A673 (cell line): ENCODE data around the gene MSI2. TPM values are rescaled to one million over a fixed set of nuclear protein-coding genes. Genes with fewer than 3 reads are reported as not detected.

Experiments
- BruUV-seq: library from RNA; stranded (reverse); fragments of 400-500 nt; replicated peaks from 2 replicates; lab custom pipeline; 2021; lab: Mats Ljungman, UMichigan
- CTCF ChIA-PET: fragments of 300-600 bp; sonication (Branson Sonifier 250); formaldehyde crosslinking; loops from one replicate; lab custom pipeline; 2022; ENCODE audit warnings: antibody characterized with exemption; lab: Charles Lee
- POLR2A ChIA-PET: fragments of 300-600 bp; sonication (Branson Sonifier 250); formaldehyde crosslinking; loops from one replicate; lab custom pipeline; 2022; ENCODE audit warnings: antibody characterized with exemption; ENCODE audit not compliant: low non-redundant PET; lab: Charles Lee
- DNase-seq: peaks from one replicate; pipeline ENCODE4 v3.0.0-alpha.2; 2015; ENCODE audit warnings: low spot score
- H3K27ac ChIP-seq: fragments of 200-600 bp; sonication (generic); 2 replicates; pipeline ENCODE4 v1.5.1; 2016; ENCODE audit warnings: mixed run types, low read depth, mild to moderate bottlenecking, mixed read lengths, antibody characterized with exemption, low read length; ENCODE audit not compliant: poor library complexity, severe bottlenecking
- H3K27me3 ChIP-seq: fragments of 200-600 bp; sonication (generic); replicated peaks from 2 replicates; pipeline ENCODE4 v1.6.1; 2017; ENCODE audit warnings: mixed run types, low read depth, mild to moderate bottlenecking, mixed read lengths, antibody characterized with exemption, low read length; ENCODE audit not compliant: insufficient read depth, poor library complexity
- H3K36me3 ChIP-seq: fragments of 200-600 bp; sonication (generic); 2 replicates; pipeline ENCODE4 v1.6.1; 2016; ENCODE audit warnings: mixed run types, mild to moderate bottlenecking, mixed read lengths, antibody characterized with exemption, low read length; ENCODE audit not compliant: insufficient read depth, poor library complexity, severe bottlenecking
- H3K4me1 ChIP-seq: fragments of 200-600 bp; sonication (generic); 2 replicates; pipeline ENCODE4 v1.6.1; 2017; ENCODE audit warnings: mixed run types, mild to moderate bottlenecking, mixed read lengths, antibody characterized with exemption, low read length; ENCODE audit not compliant: insufficient read depth, poor library complexity, severe bottlenecking
- H3K4me3 ChIP-seq: fragments of 200-600 bp; sonication (generic); 2 replicates; pipeline ENCODE4 v1.5.1; 2016; ENCODE audit warnings: low read depth, mixed run types, mild to moderate bottlenecking, mixed read lengths, low read length; ENCODE audit not compliant: poor library complexity, severe bottlenecking
- H3K9me3 ChIP-seq: fragments of 200-600 bp; sonication (generic); 2 replicates; pipeline ENCODE4 v1.6.1; 2016; ENCODE audit warnings: mixed run types, low read depth, mild to moderate bottlenecking, mixed read lengths, antibody characterized with exemption, low read length; ENCODE audit not compliant: poor library complexity, severe bottlenecking
- EZH2 ChIP-seq: fragments of 200-600 bp; sonication (generic); IDR thresholded peaks from 2 replicates; pipeline ENCODE4 v1.6.1; 2017; ENCODE audit warnings: borderline replicate concordance, low read depth, mild to moderate bottlenecking, mixed read lengths, antibody characterized with exemption, low read length; ENCODE audit not compliant: poor library complexity, severe bottlenecking
- intact Hi-C: fragments of 100-400 bp; cut with micrococcal nuclease; formaldehyde crosslinking; loops from one replicate; pipeline ENCODE4 v1.10.0; 2022; ENCODE audit not compliant: unreplicated experiment
- total RNA-seq: library from RNA; stranded (reverse); gene quantifications from 2 replicates; pipeline ENCODE4 v1.2.3, GENCODE V29; 2021
- TF ChIP-seq, protein P1 (sequence below): fragments of 300-800, 200-600 bp; sonication (generic); conservative IDR thresholded peaks from 2 replicates; pipeline ENCODE4 v1.5.1; 2017; ENCODE audit warnings: low read depth, mild to moderate bottlenecking, antibody characterized with exemption, low read length, moderate library complexity, mixed read lengths

Gene MSI2
- total RNA-seq, 1 experiment from 2014 or later = 108 TPM

DNA sequence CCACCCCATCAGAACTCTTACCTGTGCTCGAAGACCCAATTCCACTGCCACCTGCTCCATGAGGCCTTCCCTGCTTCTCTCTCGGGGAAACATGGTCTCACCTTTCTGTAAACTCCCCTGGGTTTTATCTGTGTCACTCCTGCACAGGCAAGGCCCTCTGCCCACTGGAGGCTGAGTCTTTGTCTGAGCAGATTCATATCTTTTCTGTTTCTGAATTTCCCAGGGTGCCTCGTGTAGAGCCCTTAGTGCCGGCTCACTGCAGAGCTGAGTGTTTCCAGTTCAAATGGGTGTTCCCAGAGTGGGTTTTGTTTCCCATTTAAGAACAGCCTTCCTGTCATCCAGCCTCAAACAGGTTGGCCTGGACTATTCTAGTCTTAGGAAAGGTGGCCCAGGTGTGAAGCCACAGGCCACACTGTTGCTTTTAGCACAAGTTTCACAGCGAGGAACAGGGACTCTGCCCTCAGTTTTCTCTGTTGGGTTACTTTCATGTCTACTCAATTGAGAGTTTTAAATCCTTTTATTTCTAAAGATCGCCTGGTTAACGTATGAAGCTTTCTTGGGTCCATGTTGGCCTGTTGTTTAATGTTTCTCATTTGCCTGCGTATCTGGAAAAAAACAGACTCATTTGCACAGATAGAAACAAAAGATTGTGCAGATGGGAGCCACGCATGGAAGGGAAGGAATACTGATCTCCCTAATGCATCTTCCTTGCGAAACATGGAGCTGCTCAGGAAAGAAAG, 228.7 kb downstream of the MSI2 start:
- POLR2A ChIA-PET = no interaction called here
- Histone ChIP-seq H3K36me3 (no peaks in the 10 kb centered on the region), H3K27me3 (no peaks in the 10 kb centered on the region), H3K27ac (no peak overlapping the region), H3K9me3 (no peaks in the 10 kb centered on the region), H3K4me3 (no peak overlapping the region), H3K4me1 (peaks cover 49% of the 10 kb centered on the region)
- no TSS peak for BruUV-seq
- CTCF ChIA-PET = no interaction called here
- no peak for DNase-seq
- no peak for TF ChIP-seq EZH2
- TF ChIP-seq, protein P1, sequence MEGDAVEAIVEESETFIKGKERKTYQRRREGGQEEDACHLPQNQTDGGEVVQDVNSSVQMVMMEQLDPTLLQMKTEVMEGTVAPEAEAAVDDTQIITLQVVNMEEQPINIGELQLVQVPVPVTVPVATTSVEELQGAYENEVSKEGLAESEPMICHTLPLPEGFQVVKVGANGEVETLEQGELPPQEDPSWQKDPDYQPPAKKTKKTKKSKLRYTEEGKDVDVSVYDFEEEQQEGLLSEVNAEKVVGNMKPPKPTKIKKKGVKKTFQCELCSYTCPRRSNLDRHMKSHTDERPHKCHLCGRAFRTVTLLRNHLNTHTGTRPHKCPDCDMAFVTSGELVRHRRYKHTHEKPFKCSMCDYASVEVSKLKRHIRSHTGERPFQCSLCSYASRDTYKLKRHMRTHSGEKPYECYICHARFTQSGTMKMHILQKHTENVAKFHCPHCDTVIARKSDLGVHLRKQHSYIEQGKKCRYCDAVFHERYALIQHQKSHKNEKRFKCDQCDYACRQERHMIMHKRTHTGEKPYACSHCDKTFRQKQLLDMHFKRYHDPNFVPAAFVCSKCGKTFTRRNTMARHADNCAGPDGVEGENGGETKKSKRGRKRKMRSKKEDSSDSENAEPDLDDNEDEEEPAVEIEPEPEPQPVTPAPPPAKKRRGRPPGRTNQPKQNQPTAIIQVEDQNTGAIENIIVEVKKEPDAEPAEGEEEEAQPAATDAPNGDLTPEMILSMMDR = no peak
- intact Hi-C loops = no loop called here

DNA sequence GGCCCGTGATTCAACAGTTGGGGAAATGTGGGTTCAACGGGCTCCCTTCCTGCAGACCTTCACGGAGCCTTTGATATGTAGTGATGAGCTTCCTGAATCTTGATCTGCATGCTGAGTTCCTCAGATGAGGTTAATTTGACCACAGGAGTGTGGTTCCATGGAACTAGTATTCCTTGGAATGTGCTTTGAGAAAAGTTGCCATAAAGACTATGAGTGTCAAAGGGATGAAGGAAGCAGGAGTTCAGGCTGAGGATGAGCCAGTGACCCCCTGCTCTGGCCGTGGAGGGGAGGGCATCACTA, 229.2 kb downstream of the MSI2 start:
- no peak for DNase-seq
- TF ChIP-seq EZH2 = no peak
- TF ChIP-seq, protein P1 = no peak
- peaks cover 44% of the 10 kb centered on the region for H3K4me1 ChIP-seq
- BruUV-seq = no TSS peak
- H3K4me3 ChIP-seq = no peak overlapping the region
- CTCF ChIA-PET = no interaction called here
- H3K27ac ChIP-seq = no peak overlapping the region
- POLR2A ChIA-PET = no interaction called here
- no peaks in the 10 kb centered on the region for H3K9me3 ChIP-seq
- H3K27me3 ChIP-seq = no peaks in the 10 kb centered on the region
- intact Hi-C loops = no loop called here
- no peaks in the 10 kb centered on the region for H3K36me3 ChIP-seq

DNA sequence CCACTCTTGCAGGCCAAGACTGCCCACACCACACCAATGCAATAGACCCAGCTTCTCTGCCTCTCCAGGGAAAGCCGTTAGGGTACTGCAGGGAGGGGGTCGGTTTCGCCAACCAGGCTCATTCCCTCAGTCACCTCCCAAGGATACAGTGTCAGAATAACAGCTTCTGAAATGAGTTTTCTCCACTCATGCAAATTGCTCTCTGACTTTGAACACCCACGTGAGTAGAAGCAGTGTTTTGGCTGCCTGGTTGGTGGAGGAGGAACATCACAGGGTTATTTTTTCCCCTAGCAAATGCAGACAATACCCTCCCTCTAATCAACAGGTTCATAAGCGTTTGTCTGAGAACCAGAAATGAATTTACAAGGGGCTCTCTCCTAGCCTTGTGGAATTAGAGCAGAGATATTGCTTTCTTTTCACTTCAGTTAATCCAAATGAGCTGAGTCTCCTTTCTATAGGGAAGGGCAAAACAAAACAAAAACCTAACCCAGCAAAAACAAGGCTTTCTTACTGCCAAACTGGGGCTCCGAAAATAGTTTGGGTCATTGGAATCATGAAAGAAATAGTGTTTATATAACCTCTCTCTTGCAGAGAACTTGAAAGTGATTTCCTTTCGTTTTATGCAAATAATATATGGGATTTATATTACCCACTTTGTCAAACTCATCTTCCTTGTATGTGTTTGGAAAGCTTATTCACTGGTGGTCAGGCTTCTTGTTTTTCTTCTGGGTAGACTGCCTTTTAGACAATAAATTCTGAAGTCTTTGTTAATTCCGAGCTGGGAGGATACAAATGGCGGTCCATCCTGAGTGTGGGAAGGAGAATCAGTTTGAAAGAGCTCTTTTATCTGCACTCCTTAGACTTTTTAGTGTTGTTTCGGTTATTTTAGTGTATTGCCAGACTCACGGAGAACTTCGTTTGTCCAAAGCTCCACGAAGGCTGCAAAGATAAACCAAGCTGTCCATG, 229.9 kb downstream of the MSI2 start:
- Histone ChIP-seq H3K9me3 (no peaks in the 10 kb centered on the region), H3K27ac (no peak overlapping the region), H3K27me3 (no peaks in the 10 kb centered on the region), H3K4me3 (no peak overlapping the region), H3K36me3 (no peaks in the 10 kb centered on the region), H3K4me1 (peaks cover 37% of the 10 kb centered on the region)
- ChIA-PET POLR2A (no interaction called here), CTCF (no interaction called here)
- intact Hi-C loops = no loop called here
- BruUV-seq = no TSS peak
- no peak for TF ChIP-seq EZH2
- TF ChIP-seq, protein P1 = no peak
- DNase-seq = no peak
